Measurements from ENCODE around the gene MYORG.

MYORG gene

DNA sequence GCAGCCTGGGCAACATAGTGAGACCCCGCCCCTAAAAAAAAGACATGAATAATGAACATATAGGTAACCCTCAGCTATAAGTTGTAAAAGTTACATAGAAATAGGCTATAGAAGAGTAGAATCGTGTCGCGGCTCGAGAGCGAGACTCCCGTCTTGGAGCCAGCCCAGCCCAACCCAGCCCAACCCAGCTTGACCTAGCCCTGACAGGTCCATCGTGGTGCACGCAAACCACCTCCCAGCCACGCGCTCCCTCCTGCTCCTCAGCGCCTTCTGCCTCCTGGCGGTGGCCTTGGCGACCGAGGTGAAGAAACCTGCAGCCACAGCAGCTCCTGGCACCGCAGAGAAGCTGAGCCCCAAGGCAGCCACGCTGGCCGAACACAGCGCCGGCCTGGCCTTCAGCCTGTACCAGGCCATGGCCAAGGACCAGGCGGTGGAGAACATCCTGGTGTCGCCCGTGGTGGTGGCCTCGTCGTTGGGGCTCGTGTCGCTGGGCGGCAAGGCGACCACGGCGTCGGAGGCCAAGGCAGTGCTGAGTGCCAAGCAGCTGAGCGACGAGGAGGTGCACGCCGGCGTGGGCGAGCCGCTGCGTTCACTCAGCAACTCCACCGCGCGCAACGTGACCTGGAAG is 58.4 kb downstream of the MYORG start:
- Histone ChIP-seq H3K4me2 (ENCODE audit: low read depth, low read length, poor library complexity, severe bottlenecking) (no peak overlapping the region), H3K4me1 (ENCODE audit: insufficient read depth, low read length, poor library complexity, severe bottlenecking) (no peaks in the 10 kb centered on the region), H3K79me2 (ENCODE audit: insufficient read depth, low read length) (0 out of 2 replicates have a peak, but pooled peaks cover under 1% of the 10 kb centered on the region), H3K27me3 (ENCODE audit: insufficient read depth, low read length, poor library complexity, severe bottlenecking) (no peaks in the 10 kb centered on the region), H3K9me2 (replicated peaks; ENCODE audit: low read depth, low read length) (no peaks in the 10 kb centered on the region), H3F3A (ENCODE audit: low read depth) (no peaks in the 10 kb centered on the region), H3K4me3 (ENCODE audit: low read length, poor library complexity, severe bottlenecking) (no peak overlapping the region), H3K9ac (ENCODE audit: low read depth, low read length, poor library complexity, severe bottlenecking) (no peak overlapping the region), H2AFZ (ENCODE audit: low read length) (no peak overlapping the region), H3K9me3 (ENCODE audit: insufficient read depth, low read depth, low read length) (no peaks in the 10 kb centered on the region), H3K36me3 (ENCODE audit: insufficient read depth, low read length) (no peaks in the 10 kb centered on the region), H4K20me1 (ENCODE audit: insufficient read depth, low read length, poor library complexity, severe bottlenecking) (no peaks in the 10 kb centered on the region)
- no peak for TF ChIP-seq CTCF (conservative IDR thresholded peaks at IDR 0.05; ENCODE audit: low read length)
- no peak for TF ChIP-seq EZH2phosphoT487 (IDR thresholded peaks at IDR 0.05; ENCODE audit: borderline replicate concordance)

GRCh38 chr9:34317436-34317835 is 59.3 kb downstream of the MYORG start:
- Histone ChIP-seq H3K4me1 (ENCODE audit: insufficient read depth, low read length, poor library complexity, severe bottlenecking) (no peaks in the 10 kb centered on the region), H2AFZ (ENCODE audit: low read length) (no peak overlapping the region), H3K9me3 (ENCODE audit: insufficient read depth, low read depth, low read length) (no peaks in the 10 kb centered on the region), H4K20me1 (ENCODE audit: insufficient read depth, low read length, poor library complexity, severe bottlenecking) (no peaks in the 10 kb centered on the region), H3K79me2 (ENCODE audit: insufficient read depth, low read length) (no peaks in the 10 kb centered on the region), H3K4me3 (ENCODE audit: low read length, poor library complexity, severe bottlenecking) (no peak overlapping the region), H3K4me2 (ENCODE audit: low read depth, low read length, poor library complexity, severe bottlenecking) (no peak overlapping the region), H3K36me3 (ENCODE audit: insufficient read depth, low read length) (no peaks in the 10 kb centered on the region), H3F3A (ENCODE audit: low read depth) (no peaks in the 10 kb centered on the region), H3K9me2 (replicated peaks; ENCODE audit: low read depth, low read length) (no peaks in the 10 kb centered on the region), H3K27me3 (ENCODE audit: insufficient read depth, low read length, poor library complexity, severe bottlenecking) (no peaks in the 10 kb centered on the region), H3K9ac (ENCODE audit: low read depth, low read length, poor library complexity, severe bottlenecking) (no peak overlapping the region)
- no peak for TF ChIP-seq EZH2phosphoT487 (IDR thresholded peaks at IDR 0.05; ENCODE audit: borderline replicate concordance)
- no peak for TF ChIP-seq CTCF (conservative IDR thresholded peaks at IDR 0.05; ENCODE audit: low read length)

Data from Loucy (cell line).